Measurements from ENCODE around the gene CDH4.
A peak's percentile ranks its signal among the peaks of the same experiment; 100 is the strongest.

CDH4 gene

GRCh38 chr20:61487346-61487996 lies 235.4 kb downstream of the CDH4 start:
- no peak for DNase-seq (ENCODE audit: low read depth, low spot score)

- no peak for DNase-seq (ENCODE audit: low read depth, low spot score)
Measured at GRCh38 chr20:61487997-61488371, 235.9 kb downstream of the CDH4 start.

DNA sequence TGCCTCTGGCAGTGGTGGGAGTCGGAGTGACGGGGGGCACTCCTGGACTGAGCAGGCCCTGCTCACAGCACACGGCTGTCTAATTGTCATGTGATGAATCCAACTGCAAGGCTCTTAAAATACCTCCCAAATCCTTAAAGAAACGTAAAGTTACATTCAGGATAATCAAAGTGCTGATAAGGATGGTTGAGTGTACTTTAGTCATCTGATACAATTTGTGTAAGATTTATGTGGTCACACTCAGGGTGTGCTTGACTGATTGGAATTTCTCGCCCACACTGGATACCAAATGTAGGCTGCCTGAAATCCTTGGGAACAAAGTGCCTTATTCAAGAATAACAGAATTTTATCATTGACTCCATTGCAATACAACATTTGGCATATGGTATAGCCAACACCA lies 238.7 kb downstream of the CDH4 start:
- no peak for DNase-seq (ENCODE audit: low read depth, low spot score)

DNA sequence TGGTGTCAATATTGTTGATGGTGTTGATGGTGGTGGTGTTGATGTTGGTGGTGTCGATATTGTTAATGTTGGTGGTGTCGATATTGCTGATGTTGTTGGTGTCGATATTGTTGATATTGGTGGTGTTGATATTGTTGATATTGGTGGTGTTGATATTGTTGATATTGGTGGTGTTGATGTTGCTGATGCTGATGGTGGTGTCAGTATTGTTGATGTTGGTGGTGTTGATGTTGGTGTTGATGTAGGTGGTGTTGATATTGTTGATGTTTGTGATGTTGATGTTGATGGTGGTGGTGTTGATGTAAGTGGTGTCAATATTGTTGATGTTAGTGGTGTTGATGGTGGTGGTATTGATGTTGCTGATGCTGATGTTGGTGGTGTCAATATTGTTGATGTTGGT lies 240.0 kb downstream of the CDH4 start:
- DNase-seq (ENCODE audit: low read depth, low spot score), result no peak

DNA sequence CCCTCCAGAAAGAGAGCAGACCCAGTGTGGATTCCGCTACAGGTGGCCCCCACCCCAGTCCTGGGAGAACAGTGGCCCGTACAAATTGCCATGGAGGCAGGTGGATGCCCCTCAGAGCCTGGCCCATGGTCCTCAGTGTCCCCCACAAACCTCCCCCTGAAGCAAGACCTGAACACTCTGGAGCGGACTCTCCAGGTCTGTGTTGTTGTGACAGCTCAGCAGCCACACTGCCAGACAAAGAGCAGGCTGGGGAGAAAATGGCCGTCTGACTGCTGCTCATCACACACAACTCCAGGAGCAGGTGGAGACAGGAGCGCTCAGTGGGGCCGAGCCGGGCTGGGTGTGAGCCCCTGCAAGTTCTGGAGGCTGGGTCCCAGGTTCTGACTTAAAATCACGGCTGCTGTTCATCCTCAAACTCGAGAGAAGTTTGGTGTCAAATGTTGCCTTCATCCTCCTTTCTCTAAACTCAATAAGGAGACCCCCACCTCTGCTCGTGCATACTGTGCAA lies 241.8 kb downstream of the CDH4 start:
- DNase-seq (ENCODE audit: low read depth, low spot score), result no peak

- no peak for DNase-seq (ENCODE audit: low read depth, low spot score)
Measured at GRCh38 chr20:61494763-61495575, 242.9 kb downstream of the CDH4 start.

- DNase-seq (ENCODE audit: low read depth, low spot score), result peak; percentile 70
Measured at GRCh38 chr20:61497029-61497627, 245.1 kb downstream of the CDH4 start.

- no peak for DNase-seq (ENCODE audit: low read depth, low spot score)
Measured at GRCh38 chr20:61499859-61500554, 247.9 kb downstream of the CDH4 start.

- DNase-seq (ENCODE audit: low read depth, low spot score), result no peak
Measured at GRCh38 chr20:61500791-61501321, 248.8 kb downstream of the CDH4 start.

DNA sequence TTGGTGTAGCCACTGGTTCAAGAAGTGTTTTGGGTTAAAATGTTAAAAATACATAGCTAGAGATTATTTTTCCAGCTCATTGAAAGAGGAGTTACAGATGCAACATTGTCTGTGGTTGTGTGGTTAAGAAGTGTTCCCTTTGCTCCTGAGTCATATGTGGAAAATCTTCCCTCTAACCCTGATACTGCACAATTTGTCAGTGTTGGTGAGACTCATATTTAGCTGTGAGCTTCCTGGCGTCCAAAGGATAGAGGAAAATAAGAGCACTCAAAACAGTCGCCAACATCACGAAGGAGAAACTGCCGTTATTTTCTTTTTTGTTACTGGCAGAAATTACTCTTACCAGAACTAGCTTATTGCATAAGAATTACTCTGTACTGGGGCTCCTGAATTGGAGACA lies 250.4 kb downstream of the CDH4 start:
- no peak for DNase-seq (ENCODE audit: low read depth, low spot score)

- DNase-seq (ENCODE audit: low read depth, low spot score), result no peak
Measured at GRCh38 chr20:61503106-61503505, 251.0 kb downstream of the CDH4 start.

GRCh38 chr20:61505508-61505907 lies 253.4 kb downstream of the CDH4 start:
- no peak for DNase-seq (ENCODE audit: low read depth, low spot score)

DNA sequence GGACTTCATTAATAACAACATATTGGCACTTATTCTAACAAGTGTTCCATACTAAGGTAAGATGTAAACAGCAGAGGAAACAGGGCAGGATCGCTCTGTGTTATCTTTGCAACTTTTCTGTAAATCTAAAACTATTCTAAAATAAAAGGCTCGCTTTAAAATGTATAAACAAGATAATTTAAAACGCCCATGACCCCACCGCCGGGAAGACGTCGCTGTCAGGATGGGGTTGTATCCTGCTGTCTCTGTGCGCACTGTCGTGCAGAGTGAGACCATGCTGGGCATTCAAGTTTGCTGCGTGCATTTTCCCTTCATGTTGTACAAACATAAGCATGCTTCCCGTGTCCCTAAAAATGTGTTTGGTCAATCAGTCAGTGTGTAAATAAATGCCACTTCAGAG lies 255.7 kb downstream of the CDH4 start:
- no peak for DNase-seq (ENCODE audit: low read depth, low spot score)

GRCh38 chr20:61508301-61509096 lies 256.4 kb downstream of the CDH4 start:
- DNase-seq (ENCODE audit: low read depth, low spot score), result no peak

DNA sequence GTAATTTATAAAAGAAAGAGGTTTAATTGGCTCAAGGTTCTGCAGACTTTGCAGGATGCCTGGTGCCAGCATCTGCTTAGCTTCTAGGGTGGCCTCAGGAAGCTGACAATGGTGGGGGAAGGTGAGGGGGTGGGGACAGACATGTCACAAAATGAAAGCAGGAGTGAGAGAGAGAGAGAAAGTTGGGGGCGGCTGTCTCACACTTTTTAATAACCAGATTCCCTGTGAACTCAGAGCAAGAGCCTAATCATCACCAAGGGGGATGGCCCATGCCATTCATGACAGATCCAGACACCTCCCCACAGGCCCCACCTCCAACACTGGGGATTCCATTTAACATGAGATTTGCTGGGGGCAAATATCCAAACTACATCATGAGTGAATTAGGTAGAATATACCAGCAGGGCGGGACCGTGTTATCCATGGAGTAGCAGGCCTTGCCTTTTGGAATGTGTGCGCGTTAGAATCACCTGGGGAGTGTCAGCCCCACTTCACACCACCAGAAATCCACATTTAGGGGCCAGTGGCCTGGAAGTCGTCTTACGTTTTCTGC lies 258.8 kb downstream of the CDH4 start:
- DNase-seq (ENCODE audit: low read depth, low spot score), result no peak

- DNase-seq (ENCODE audit: low read depth, low spot score), result no peak
Measured at GRCh38 chr20:61512475-61512874, 260.4 kb downstream of the CDH4 start.

DNA sequence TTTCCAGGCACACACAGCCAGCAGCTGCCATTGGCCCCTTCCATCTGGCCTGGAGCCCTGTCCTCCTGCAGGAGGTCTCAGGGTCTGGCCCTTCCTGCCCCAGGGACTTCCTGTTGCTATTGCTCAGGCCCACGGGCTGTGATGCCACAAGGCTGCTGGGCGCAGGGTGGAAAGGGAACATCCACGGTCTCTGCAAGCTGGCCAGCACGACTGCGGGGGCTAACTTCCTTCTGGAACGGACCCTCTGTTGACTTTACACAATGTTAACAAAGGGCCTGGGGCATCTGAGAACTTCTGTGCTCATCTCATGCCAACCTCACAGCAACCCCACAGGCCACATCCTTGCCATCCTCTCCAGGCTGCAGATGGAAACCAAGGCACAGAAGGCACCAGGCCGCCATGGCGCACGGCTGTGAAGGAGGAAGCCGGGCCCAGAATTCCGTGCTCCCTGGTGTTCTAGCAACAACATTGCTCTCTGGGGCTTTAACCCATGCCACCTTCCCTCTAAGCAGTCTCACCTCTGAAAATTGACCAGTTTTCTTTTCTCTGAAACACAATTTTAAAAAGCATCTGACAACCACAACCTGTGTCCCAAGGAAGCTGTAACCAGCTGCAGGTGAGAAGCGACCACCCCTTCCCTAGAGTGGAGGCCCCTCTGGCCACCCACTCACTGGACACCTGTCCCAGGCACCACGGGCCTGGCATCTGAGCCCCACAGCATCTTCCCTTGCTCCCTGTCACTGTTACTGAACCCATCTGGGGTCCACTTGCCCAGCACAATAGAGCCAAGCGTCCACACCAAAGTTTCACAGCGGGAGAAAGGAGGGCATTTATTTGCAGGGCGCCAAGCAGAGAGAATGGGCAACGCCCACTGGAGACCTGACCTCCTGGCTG lies 261.3 kb downstream of the CDH4 start:
- DNase-seq (ENCODE audit: low read depth, low spot score), result no peak

DNA sequence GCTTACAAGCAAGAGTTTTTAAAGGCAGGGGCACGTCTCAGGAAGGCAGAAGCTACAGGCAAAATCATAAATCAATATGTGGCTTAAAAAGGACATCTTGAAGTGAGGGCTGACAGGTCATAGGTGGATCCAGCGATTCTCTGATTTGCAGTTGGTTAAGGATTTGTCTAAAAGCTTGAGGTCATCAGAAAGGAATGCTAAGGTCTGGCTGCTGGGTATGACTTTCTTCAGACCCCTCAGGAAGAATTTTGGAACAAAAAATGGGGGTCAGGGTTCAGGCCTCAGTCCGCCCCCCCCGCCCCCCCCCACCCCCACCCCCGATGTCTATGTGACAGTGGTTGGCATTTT lies 261.9 kb downstream of the CDH4 start:
- DNase-seq (ENCODE audit: low read depth, low spot score), result no peak

DNA sequence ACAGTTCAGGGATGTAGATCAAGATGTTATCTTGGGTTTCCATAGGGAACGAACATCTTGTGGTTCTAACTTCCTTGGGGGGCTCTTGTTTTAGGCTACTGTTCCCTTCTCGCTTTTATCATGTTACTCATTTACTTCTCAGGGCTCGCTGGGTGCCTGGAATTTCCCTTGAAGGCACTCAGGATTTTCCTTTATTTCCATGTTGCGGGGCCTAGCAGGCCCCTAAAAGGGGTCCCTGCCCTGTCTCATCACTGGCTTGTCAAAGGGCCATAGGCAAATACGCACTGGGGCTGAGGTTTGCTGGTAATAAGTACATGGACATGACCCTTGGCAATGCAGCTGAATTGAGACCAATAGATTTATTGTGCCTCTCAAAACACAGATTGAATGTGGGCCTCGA lies 262.3 kb downstream of the CDH4 start:
- DNase-seq (ENCODE audit: low read depth, low spot score), result no peak
